MCF 10A (cell line): ENCODE measurements around the gene STUB1. TPM values are rescaled to one million over a fixed set of nuclear protein-coding genes. Genes with fewer than 3 reads are reported as not detected.

ENCODE experiments used
- BruUV-seq: library from RNA; stranded (reverse); fragments of 400-500 nt; replicated peaks from 2 replicates; lab custom pipeline; 2021; lab: Mats Ljungman, UMichigan
- CTCF ChIA-PET: fragments of 300-600 bp; sonication (Branson Sonifier 250); formaldehyde crosslinking; extraction: SDS; loops from one replicate; lab custom pipeline; 2021; ENCODE audit warnings: antibody characterized with exemption, inconsistent platforms; lab: Yijun Ruan, JAX
- POLR2A ChIA-PET: fragments of 300-600, 350-650 bp; sonication (Branson Sonifier 250); formaldehyde crosslinking; extraction: SDS; loops from one replicate; lab custom pipeline; 2020; ENCODE audit warnings: antibody characterized with exemption, inconsistent platforms; lab: Yijun Ruan, JAX
- DNase-seq: peaks from one replicate; pipeline ENCODE4 v3.0.0-alpha.2; 2018; ENCODE audit not compliant: unreplicated experiment
- H3K27ac Mint-ChIP-seq: one replicate; pipeline ENCODE4 v1.8.0; 2022; ENCODE audit warnings: mild to moderate bottlenecking, low read depth, mixed read lengths; ENCODE audit not compliant: unreplicated experiment
- H3K27me3 Mint-ChIP-seq: one replicate; pipeline ENCODE4 v1.8.0; 2022; ENCODE audit warnings: mixed read lengths; ENCODE audit not compliant: insufficient read depth, unreplicated experiment
- H3K36me3 Mint-ChIP-seq: one replicate; pipeline ENCODE4 v1.8.0; 2022; ENCODE audit warnings: mild to moderate bottlenecking, moderate library complexity, mixed read lengths; ENCODE audit not compliant: insufficient read depth, unreplicated experiment
- H3K4me1 Mint-ChIP-seq: one replicate; pipeline ENCODE4 v1.8.0; 2022; ENCODE audit warnings: mixed read lengths; ENCODE audit not compliant: insufficient read depth, unreplicated experiment
- H3K4me3 Mint-ChIP-seq: one replicate; pipeline ENCODE4 v1.8.0; 2022; ENCODE audit warnings: mild to moderate bottlenecking, moderate library complexity, mixed read lengths; ENCODE audit not compliant: unreplicated experiment
- H3K9me3 Mint-ChIP-seq: one replicate; pipeline ENCODE4 v1.8.0; 2022; ENCODE audit warnings: mixed read lengths; ENCODE audit not compliant: unreplicated experiment
- intact Hi-C: fragments of 100-400 bp; cut with micrococcal nuclease; formaldehyde crosslinking; loops from 2 replicates; pipeline ENCODE4 v1.14.1; 2022
- total RNA-seq: library from RNA; stranded (reverse); gene quantifications from 2 replicates; pipeline ENCODE4 v1.2.3, GENCODE V29; 2022
- TF ChIP-seq, protein P1 (sequence below): fragments of 200-600 bp; IDR thresholded peaks from one replicate; pipeline ENCODE4 v1.8.0; 2022; ENCODE audit warnings: antibody characterized with exemption, mild to moderate bottlenecking; ENCODE audit not compliant: unreplicated experiment

The STUB1 gene
- total RNA-seq, 1 experiment from 2014 or later = 124 TPM

DNA sequence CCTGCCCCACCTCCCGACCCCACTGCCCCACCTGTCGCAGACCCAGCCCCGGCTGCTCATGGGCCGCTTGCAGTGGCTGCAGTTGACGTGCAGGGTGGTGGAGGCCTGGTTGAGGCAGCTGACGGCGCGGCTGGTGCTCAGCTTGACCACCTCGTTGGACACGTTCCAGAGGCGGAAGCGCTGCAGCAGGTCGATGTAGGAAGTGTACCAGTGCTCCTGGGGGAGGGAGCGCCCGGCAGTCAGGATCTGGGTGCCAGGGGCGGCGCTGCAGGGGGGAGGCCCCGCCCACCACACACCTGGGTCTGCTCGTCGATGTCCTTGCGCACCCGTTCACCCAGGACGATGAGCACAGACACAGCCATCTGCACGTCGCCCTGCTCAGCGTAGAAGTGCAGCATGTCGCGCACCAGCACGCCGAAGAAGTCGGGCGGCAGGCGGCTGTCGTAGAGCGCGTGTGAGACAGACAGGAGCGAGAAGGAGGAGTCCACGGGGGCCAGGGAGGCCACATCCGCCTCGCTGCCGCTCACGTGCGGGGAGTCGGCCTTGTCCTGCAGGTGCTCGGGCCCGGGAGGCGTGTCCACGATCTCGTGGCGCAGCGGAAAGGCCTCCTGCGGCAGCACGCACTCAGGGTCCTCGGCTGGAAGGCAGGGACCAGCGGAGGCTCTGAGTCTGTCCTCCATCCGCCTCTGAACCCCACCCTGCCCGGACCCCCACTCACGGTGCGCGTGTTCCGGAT lies 4.9 kb downstream of the STUB1 start:
- DNase-seq = no peak
- H3K4me3 Mint-ChIP-seq = peak overlapping the region; percentile 76
- TF ChIP-seq, protein P1, sequence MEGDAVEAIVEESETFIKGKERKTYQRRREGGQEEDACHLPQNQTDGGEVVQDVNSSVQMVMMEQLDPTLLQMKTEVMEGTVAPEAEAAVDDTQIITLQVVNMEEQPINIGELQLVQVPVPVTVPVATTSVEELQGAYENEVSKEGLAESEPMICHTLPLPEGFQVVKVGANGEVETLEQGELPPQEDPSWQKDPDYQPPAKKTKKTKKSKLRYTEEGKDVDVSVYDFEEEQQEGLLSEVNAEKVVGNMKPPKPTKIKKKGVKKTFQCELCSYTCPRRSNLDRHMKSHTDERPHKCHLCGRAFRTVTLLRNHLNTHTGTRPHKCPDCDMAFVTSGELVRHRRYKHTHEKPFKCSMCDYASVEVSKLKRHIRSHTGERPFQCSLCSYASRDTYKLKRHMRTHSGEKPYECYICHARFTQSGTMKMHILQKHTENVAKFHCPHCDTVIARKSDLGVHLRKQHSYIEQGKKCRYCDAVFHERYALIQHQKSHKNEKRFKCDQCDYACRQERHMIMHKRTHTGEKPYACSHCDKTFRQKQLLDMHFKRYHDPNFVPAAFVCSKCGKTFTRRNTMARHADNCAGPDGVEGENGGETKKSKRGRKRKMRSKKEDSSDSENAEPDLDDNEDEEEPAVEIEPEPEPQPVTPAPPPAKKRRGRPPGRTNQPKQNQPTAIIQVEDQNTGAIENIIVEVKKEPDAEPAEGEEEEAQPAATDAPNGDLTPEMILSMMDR = no peak
- POLR2A ChIA-PET = interaction anchor here (0.6 to 2.9 kb wide), 11 partner anchors 8 to 92 kb away, joined by 3 to 16 read pairs (median 8); partner anchors contain the start of genes METTL26, RHBDL1 and WDR90
- CTCF ChIA-PET = interaction anchor here (0.6 to 0.8 kb wide), 3 partner anchors 9 to 83 kb away, joined by 3 read pairs; partner anchors contain the start of gene METRN
- BruUV-seq = no TSS peak
- peak overlapping the region; percentile 61 for H3K27ac Mint-ChIP-seq
- H3K27me3 Mint-ChIP-seq = no peaks in the 10 kb centered on the region
- intact Hi-C loops = no loop called here
- peaks cover 6% of the 10 kb centered on the region for H3K4me1 Mint-ChIP-seq
- peaks cover 64% of the 10 kb centered on the region for H3K36me3 Mint-ChIP-seq
- no peaks in the 10 kb centered on the region for H3K9me3 Mint-ChIP-seq

- TF ChIP-seq, protein P1 = peak; percentile 57
- Mint-ChIP-seq H3K36me3 (peaks cover 70% of the 10 kb centered on the region), H3K27me3 (no peaks in the 10 kb centered on the region), H3K27ac (no peak overlapping the region), H3K4me3 (peak overlapping the region; percentile 76), H3K4me1 (peaks cover 6% of the 10 kb centered on the region), H3K9me3 (no peaks in the 10 kb centered on the region)
- intact Hi-C loops = no loop called here
- CTCF ChIA-PET = interaction anchor here (0.6 to 1.3 kb wide), 5 partner anchors 10 to 62 kb away, joined by 3 read pairs; no protein-coding TSS in a partner anchor
- POLR2A ChIA-PET = interaction anchor here (1.1 to 1.3 kb wide), 5 partner anchors 9 to 34 kb away, joined by 3 to 6 read pairs (median 4); partner anchors contain the start of gene ANTKMT
- peak; percentile 67 for DNase-seq
- no TSS peak for BruUV-seq
Measured at GRCh38 chr16:685967-686366, 5.8 kb downstream of the STUB1 start.

- DNase-seq = no peak
- no TSS peak for BruUV-seq
- H3K9me3 Mint-ChIP-seq = no peaks in the 10 kb centered on the region
- peaks cover 70% of the 10 kb centered on the region for H3K36me3 Mint-ChIP-seq
- peaks cover 6% of the 10 kb centered on the region for H3K4me1 Mint-ChIP-seq
- TF ChIP-seq, protein P1 = no peak
- no peak overlapping the region for H3K4me3 Mint-ChIP-seq
- POLR2A ChIA-PET = interaction anchor here (0.5 to 1.3 kb wide), 6 partner anchors 9 to 53 kb away, joined by 3 to 6 read pairs (median 4); partner anchors contain the start of gene ANTKMT
- intact Hi-C loops = no loop called here
- no peaks in the 10 kb centered on the region for H3K27me3 Mint-ChIP-seq
- CTCF ChIA-PET = interaction anchor here (0.8 to 1.3 kb wide), 7 partner anchors 8 to 63 kb away, joined by 3 to 4 read pairs (median 3); no protein-coding TSS in a partner anchor
- H3K27ac Mint-ChIP-seq = no peak overlapping the region
Measured at GRCh38 chr16:686459-687260, 6.5 kb downstream of the STUB1 start.
